CD4-positive, alpha-beta T cell treated with Interferon alpha-2 for 1 hour (primary cell): ENCODE data around the gene ZNF48.
A peak's percentile ranks its signal among the peaks of the same experiment; 100 is the strongest.
"Not testable (repeated sequence)": the region's sequence is repeated elsewhere in the genome, so short reads cannot be mapped to it uniquely, and the experiment has no call there.

Experiments
- DNase-seq, 2 donors: peaks; one replicate each; pipeline ENCODE4 v3.0.0-alpha.2; 2020 to 2022

Gene ZNF48

DNA sequence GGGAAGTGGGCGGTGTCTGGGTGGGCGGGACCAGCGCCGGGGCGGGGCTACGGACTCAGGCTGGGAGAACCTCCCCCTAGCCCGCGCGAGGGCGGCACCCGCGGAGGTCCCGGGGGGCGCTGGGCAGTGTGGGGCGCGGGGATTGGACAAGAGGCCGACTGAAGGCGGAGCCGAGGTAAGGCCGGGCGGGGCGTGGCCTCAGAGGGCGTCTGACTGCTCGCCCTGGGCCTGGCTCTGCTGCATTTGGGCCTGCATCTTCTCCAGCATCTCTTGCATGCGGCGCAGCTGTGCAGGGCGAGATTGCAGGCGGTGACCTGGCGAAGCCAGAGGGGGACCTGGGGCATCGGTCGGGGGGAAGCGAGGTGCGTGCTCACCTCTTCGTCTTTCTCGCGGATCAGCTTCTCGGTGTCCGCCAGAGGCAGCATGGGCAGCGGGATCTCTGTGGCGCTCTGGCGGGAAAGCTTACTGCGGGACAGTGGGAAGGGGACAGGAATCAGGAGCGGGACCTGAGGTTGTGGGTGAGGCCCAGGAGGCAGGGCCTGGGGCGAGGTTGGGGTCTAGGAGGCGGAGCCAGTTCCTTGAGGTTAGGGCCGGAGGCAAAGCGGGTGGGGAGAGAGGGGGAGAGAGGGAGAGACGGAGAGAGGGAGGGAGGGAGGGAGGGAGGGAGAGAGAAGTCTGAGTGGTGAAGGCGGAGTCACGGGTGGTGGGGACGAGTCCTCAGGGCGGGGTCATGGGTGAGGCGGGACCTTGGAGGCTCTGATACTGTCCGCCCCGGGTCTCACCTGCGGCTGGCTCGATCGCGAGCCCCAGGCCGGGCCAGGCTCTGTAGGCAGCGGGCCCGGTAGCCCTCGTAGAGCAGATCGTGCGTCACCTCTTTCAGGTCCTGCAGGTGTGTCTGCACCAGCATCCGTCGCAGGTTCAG, 16.7 kb upstream of the ZNF48 start:
- DNase-seq: peak; percentile 99

GRCh38 chr16:30379158-30379783, 15.9 kb upstream of the ZNF48 start:
- no peak for DNase-seq

DNA sequence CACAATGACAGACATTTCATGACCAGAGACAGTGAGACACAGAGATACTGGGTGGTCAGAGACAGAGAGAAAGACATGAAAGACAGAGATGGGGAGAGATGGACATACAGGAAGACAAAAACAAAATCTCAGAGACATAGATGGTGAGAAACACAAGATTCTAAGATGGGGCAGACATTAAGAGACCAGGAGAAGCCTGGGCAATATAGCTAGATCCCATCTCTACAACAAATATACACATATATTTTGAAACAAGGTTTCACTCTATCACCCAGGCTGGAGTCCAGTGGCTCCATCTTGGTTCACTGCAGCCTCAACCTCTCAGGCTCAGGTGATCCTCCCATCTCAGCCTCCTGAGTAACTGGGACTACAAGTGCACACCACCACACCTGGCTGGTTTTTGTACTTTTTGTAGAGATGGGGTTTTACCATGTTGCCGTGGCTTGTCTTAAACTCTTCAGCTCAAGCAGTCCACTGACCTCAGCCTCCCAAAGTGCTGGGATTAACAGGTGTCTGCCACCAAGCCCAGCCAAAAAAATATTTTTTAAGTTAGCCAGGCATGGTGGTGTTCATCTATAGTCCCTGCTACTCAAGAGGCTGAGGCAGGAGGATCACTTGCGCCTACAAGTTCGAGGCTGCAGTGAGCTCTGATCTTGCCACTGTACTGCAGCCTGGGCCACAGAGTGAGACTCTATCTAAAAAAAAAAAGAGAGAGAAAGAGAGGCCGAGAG, 15.0 kb upstream of the ZNF48 start:
- DNase-seq: no peak

DNA sequence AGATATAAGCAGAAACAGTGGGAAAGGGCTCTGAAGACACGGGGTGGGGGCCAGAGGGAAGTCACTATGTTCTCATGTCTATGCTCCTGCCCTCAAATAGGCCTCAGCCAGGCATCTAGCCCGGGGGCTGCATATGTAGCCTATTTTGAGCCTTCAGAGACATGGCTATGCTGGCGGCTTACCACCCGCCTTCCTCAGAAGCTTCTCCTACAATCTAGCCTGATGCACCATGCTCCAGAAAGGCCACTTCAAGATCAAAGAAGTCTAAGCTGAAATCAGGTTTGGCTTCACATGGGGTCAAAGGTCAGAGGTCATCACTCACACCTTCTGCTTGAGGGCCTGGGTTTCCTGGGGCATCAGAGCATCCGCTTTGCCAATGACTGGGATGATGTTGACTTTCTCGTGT, 14.4 kb upstream of the ZNF48 start:
- DNase-seq: no peak

GRCh38 chr16:30381291-30382041, 13.8 kb upstream of the ZNF48 start:
- DNase-seq: peak in 1 of 2 donors; percentile 47

GRCh38 chr16:30382111-30382881, 12.9 kb upstream of the ZNF48 start, which contains the start of gene SEPTIN1:
Gene SEPTIN1, minus strand, starts transcription at chr16:30382561. Its CDS starts 19 bp downstream, at chr16:30382542.
- DNase-seq: peak; percentile 69 to 81

- DNase-seq: no peak
Measured at GRCh38 chr16:30383521-30383920, 11.7 kb upstream of the ZNF48 start.

DNA sequence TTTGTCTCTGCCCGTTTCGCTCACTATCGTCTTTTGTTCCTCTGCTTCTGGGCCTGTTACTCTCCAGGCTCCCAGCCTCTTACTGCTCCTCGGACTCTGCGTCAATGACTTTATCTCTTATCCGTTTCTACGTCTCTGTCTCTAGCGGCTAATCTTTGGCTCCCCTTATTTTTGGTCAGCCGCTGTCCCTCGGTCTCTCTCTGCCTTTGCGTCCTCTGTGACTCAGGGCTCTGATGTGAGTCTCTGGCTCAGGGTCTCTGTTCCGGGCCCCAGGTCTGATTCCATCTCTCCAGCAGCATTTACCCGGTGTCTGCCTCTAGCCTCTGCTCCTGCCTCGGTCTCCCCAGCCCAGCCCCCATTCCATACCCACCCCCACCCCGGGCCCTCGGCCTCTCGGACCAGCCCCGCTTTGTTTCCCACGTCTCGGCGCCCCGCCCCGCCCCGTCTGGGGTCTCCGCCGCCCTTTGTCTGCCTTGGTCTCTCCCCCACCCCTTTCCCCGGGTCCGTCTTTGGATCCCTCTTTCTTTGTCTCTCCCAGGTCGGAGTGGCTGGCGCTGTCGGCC, 547 bp upstream of the ZNF48 start:
- no peak for DNase-seq

DNA sequence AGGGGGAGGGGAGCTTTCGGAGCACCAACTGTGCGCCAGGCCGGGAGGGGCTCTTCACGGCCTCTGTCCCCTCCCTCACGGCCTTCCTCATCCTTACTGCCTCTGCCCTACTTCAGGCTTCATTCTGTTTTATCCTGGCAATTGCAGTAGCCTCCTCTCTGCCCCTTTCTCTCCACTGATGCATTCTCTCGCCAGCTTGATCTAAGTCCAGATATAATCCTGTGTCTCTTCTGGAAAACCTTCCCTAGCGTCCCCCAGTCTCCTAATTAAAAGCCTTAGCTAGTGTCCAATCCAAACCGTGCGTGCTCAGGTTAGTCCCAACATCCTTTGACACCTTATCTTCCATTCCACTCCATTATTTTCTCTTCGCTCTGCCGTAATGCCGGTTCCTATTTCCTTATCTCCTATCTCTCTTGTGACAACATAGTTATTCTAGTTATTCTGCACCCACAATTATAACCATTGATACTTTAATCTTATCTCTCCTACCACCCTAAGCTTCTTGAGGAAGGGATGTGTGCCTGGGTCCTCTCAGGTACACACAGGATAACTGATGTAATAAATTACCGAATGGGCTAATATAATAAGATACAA, 869 bp downstream of the ZNF48 start:
- no peak for DNase-seq

GRCh38 chr16:30396627-30397026, 1.4 kb downstream of the ZNF48 start:
- DNase-seq: not testable (repeated sequence)

GRCh38 chr16:30397056-30397455, 1.8 kb downstream of the ZNF48 start:
- no peak for DNase-seq

DNA sequence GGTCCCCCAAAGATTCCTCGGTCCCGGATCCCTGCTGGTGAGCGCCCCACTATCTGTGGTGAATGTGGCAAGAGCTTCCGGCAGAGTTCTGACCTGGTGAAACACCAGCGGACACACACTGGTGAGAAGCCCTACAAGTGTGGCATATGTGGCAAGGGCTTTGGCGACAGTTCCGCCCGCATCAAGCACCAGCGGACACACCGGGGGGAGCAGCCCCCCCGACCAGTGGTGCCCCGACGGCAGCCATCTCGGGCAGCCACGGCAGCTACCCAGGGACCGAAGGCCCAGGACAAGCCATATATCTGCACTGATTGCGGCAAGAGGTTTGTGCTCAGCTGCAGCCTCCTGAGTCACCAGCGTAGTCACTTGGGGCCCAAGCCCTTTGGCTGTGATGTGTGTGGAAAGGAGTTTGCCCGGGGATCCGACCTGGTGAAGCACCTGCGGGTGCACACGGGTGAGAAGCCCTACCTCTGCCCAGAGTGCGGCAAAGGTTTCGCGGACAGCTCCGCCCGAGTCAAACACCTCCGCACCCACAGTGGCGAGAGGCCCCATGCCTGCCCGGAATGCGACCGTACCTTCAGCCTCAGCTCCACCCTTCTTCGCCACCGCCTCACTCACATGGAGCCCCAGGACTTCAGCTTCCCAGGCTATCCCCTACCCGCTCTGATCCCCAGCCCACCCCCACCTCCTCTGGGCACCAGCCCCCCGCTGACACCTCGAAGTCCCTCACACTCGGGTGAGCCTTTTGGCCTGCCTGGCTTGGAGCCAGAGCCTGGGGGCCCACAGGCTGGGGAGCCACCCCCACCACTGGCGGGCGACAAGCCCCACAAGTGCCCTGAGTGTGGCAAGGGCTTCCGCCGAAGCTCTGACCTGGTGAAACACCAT, 2.8 kb downstream of the ZNF48 start:
- DNase-seq: no peak

DNA sequence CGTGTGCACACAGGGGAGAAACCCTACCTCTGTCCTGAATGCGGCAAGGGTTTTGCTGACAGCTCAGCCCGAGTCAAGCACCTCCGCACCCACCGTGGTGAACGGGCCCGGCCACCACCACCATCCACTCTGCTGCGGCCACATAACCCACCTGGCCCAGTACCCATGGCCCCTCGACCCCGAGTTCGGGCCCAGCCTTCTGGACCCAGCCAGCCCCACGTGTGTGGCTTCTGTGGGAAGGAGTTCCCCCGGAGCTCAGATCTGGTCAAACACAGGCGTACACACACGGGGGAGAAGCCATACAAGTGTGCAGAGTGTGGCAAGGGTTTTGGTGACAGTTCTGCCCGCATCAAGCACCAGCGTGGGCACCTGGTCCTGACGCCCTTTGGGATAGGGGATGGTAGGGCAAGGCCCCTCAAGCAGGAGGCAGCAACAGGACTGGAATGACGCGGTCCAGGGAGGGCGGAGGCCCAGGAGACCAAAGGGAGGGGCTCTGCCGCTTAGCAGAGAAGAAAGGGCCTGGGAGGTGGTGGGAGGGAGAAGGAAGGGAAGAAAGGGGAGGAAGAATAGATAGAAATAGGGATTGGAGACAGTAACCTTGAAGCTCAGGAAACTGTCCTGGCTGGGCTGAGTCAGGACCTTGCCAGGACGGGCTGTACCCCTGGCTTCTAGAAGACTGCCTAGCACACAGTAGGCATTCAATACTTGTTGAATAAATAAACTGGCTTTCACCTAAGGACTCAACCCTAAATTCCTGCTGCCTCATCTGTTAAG, 3.6 kb downstream of the ZNF48 start:
- DNase-seq: no peak

DNA sequence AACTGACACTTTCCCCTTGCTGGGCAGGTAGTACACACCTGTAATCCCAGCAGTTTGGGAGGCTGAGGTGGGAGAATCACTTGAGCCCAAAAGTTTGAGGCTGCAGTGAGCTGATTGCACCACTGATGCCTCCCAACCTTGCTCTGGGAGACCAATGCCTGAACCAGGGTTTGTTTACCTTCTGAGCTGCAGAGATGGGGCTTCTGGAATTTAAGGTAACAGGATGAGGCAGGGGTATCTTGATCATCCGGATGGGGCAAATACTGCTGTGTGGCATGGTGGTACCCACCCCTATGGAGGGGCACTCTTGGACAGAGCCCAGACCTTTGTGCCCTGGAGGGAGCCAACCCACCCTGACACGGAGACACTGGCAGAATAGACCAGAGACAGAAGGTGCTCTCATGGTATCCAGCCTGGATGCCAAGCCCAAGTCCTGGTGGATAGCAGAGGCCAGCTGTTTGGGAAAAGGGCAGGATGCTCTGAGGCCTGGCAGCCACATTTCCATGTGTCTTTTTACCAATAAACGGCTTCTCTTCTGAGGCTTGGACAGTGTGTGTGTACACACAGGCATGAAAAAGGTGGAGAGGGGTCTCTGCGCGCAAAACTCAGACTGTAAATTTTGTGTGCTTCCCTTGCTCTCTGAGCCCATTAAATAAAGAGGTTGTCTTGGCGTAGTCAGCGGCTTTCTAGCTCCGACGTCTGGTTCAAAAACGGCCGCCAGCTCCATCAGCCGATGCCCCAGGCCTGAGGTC, 4.4 kb downstream of the ZNF48 start:
- no peak for DNase-seq

GRCh38 chr16:30401768-30402425, 6.7 kb downstream of the ZNF48 start:
- no peak for DNase-seq

DNA sequence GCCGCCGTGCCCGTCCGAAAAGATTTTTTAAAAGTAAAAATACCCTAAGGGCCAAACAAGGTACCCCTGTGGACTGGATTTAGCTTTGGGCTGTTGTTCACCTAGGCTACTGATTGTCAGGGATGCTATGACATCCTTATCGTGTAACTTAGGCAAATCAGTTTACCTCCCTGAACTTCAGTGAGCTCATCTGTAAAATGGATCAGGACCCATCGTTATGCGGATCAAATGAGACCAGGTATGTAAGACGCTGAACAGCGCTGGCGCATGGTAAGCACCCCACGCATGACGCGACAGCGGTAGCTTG, 11.5 kb downstream of the ZNF48 start:
- DNase-seq: no peak

DNA sequence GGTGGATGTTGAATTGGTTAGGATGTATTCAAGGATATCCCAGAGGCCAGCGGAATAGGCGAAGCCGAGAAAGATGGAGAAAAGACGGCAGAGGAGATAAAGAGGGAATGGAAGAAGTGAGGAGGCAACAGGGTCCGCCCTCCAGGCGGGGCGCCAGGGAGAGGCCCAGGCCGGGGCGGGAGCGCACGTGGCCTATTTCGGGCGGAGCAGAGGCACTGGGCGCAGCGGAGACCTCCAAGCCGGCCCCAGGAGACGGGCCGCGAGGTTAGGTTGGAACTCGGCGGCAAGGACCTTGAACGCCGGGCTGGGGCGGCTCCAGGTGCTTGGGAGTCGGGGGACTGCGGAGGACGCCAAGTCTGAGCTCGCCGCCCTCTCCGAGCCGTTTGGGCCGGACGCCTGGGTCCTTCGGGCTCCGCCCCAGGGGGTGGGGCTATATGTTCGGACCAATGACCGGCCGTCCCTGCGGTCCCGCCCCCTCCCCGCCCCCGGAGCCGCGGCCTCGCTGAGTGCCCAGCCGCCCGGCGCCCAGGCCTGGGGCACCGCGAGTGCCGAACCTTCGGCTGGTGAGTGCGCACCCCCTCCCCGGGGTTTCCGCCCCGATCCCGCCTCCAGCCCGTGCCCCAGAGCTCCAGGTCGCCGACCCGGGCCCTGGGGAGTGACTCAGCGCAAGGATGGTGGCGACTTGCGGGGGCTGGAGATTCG, 12.0 kb downstream of the ZNF48 start, which contains the start of gene ZNF771:
Gene ZNF771 (plus strand): TSS at position 505 of the 702 bp plus-strand sequence. CDS start 448 bp downstream, outside the sequence.
- peak; percentile 85 to 92 for DNase-seq
